HL-60/S4 treated with phorbol 12-myristate 13-acetate at 8.2 ng/mL for 4 days and 3 days (cell line): ENCODE measurements around the gene RLF.

Experiments used
- in situ Hi-C: fragments of 300-500 bp; cut with MboI; formaldehyde crosslinking; loops from 2 replicates; pipeline ENCODE4 v1.15.0; 2022; ENCODE audit warnings: low sequenced_read_pairs

RLF gene

DNA sequence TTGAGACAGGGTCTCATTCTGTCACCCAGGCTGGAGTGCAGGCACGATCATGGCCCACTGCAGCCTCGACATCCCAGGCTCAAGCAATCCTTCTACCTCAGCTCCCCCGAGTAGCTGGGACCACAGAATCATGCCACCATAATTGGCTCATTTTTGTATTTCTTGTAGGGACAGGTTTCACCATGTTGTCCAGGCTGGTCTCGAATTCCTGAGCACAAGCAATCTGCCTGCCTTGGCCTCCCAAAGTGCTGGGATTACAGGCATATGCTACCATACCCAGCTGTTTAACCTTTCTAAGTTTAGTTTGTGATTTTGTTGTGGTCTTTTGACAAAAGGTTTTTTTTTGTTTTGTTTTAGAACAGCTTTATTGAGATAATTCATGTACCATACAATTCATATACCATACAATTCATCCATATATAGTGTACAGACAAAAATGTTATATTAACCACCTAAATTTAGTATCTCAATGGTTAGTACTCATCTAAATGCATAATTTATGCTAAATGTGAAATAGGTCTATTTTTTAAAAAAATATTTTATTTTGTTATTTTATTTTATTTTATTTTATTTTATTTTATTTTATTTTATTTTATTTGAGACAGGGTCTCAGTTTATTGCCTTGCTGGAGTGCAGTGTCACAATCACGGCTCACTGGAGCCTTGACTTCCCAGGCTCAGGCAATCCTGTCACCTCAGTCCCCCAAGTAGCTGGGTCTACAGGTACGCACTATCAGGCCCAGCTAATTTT lies 105.8 kb downstream of the RLF start:
- in situ Hi-C loops, result no loop called here

DNA sequence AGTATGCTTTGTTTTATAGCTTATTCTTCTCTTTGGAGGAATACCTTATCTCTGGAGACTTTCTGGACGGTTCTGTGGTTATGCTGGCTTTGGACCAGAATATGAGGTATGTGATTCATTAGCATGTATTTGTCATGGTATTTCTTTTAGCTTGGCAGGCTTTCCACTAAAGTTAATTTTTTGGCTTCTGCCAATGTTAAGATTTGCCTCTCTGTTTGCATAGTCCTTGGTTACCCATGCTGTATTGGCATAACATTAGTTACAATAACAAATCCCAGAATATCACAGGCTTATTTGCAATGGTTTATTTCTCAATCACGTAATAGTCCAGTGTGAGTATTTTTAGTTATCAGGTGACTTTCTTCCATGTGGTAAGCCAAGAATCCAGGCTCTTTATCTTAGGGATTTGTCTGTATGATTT lies 106.6 kb downstream of the RLF start:
- in situ Hi-C loops, result no loop called here

DNA sequence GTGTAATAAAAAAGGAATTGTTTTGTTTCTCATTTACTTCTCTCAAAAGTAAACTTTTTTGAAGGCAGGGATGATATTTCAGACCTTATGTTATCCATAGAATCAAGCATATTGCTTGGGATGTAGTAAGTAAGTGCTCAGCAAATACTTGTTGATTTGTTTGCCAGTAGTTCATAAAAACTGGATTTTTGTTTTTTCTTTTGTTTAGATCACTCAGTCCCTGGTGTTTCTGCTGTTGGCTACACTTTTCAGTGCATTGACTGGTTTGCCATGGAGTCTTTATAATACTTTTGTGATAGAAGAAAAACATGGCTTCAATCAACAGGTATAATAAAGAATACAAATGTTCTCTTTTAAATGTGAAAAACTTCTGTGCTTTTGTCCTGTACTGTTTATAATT lies 107.0 kb downstream of the RLF start:
- in situ Hi-C loops, result no loop called here

DNA sequence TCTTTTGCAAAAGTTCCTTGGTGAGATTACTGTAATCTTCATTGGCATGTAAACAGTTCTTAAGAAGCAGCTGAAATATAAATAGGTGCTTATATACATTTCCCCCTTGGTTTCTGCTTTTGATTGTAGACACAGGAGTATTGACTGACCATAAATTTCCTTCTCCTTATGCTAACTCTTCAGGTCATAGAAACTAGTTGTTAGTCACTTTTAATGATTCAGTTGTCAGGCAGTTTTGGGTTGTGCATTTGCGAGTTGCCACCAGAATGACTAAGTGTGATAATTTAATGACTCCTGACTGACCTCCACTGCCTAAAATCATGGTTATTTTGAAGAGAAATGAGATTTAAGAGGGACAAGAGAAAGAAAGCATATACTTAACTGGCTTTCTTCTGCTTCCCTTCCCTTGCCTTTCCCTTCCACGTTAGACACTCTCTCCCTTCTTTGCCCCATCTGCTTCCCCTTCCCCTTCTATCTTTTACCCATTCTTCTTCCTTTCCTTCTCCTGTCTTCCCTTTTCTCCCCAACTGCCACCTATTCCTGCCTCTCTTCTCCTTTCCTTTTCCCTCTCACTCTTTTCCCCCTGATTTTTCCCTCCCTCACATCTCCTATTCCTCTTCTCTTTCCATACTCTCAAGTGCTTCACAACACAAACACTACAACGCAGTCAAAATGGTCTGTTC lies 109.1 kb downstream of the RLF start:
- in situ Hi-C loops, result no loop called here

DNA sequence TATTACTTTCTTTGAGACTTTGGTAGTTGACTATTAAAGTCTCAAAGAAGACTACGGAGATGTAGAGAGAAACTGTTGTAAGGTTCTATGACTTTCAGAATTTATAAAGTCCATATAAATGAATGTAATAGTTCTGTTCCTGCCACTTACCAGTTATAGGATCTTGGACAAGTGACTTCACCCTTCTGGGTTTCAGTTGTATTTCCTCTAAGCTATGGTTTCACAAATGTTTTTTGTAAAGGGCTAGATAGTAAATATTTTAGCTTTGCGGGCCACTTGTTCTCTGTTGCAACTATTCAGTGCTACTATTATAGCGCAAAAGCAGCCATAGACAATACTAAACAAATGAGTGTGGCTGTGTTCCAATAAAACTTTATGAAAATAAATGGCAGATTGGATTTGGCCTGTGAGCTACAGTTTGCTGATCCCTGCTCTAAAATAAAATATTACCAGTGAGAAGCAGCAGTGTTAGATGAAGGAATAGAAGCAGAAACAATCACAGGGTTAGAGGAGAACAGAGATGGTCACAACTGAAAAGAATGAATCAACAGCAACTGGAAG lies 111.5 kb downstream of the RLF start:
- in situ Hi-C loops, result no loop called here

DNA sequence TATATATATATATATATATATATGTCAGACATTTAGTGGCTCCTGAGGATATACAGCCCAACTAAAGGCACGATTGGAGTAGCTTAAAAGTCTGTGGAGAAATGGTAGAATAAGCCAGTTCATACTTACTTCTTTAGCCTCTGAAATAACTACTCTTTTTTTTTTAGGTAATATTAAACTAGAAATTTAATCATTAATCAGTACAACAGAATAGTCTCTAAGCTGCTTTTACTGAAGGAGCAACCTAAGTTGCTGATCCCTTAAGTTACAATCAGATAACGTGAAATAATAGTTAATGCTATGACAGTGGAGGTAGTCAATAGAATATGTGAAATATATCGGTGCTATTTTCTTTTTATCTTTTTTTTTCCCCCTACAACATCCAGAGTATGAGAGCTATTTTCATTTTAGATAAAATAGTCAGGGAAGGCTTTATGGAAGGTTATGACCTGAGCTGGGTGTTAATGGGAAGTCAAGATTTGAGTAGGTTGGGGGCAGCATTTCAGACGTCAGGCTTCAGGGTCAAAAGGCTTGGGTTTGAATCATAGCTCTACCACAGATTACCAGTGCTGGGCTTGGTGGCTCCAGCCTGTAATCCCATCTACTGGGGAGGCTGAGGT lies 112.5 kb downstream of the RLF start:
- in situ Hi-C loops, result no loop called here

DNA sequence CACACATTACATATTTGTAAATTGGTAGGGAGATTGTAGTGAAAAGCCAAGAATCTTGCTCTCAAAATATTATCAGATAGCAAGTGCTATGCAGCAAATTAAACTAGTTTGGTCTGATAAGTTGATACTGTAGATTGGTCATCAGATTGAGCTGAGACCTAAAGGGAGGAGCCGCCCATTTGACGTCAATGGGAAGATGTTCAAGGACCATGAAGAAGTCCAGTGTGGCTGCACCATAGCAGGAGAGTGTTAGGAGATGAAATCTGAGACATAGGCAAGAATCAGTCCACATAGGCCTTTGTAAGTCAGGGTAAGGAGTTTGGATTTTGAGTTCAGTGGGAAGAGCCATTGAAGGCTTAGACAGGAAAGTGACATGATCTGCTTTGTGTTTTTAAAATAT lies 113.1 kb downstream of the RLF start:
- in situ Hi-C loops, result no loop called here

DNA sequence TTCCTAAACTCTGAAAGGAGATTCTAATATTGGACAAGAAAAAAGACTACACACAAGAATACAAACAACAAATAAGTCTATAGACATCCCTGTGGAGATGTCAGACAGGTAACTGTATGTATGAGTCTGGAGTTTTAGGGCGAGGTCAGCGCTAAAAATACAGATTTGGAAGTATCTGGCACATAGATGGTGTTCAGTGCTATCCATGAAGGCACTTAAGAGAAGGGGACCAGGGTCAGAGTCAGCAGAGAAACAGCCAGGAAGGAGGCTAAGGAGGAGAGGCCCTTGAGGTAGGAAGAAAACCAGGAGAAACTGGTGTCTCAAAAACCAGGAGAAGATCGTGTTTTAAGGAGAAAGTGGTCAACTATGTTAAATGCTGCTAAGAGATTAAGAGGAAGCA lies 114.9 kb downstream of the RLF start:
- in situ Hi-C loops, result no loop called here

DNA sequence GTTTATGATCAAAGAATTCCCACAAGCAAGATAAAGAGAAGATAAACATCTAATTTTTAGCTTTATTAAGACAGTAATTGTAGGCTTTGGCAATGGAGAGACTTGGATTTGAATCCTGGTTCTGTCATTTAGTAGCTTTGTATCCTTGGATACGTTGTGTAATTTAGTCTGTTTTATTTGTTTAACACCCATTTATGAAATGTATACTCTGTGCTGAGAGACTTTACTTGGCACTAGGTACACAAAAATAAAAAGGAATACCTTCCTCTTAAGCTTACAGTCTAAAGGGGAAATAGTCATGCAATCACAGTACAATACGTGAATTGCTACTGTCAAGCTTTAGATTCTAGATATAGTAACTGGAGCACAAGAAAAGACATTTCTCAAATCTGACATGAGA lies 120.7 kb downstream of the RLF start:
- in situ Hi-C loops, result no loop called here
